ENCODE data around the gene INPP4A.

INPP4A gene

DNA sequence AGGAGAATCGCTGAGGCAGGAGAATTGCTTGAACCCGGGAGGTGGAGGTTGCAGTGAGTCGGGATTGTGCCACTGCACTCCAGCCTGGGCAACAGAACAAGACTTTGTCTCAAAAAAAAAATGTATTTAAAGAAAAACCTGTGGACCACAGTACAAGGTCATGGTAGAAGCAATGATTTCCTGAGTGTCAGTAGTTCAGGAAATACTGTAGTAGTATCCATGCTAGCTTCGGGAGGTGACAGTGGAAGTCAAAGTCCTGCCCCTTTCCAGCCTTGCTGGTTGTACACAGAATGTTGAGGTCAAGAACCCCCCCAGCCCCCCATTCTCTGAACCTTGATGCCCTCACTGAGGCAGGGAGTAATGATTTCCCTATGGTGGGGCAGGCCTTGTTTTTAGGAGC, 56.6 kb downstream of the INPP4A start:
- no peak for DNase-seq

DNA sequence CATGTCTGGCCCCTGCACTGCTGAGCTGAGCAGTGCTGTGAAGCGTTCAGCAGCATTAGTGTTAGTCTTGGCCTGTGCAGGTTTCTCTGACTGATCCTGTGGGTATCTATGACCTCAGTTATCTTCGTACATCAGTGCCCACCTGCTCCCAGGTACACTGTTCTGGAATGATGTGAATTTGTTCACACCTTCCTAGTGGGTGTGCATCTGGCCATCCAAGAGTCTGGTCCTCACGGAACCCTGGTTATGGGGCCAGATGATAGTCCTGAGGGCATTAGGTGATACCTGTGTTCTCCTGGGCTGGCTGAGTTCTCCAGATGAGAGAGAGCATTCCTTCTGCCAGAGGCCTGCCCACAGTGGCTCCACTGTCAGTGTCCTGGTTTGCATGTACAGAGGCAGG, 57.2 kb downstream of the INPP4A start:
- DNase-seq, result no peak

DNA sequence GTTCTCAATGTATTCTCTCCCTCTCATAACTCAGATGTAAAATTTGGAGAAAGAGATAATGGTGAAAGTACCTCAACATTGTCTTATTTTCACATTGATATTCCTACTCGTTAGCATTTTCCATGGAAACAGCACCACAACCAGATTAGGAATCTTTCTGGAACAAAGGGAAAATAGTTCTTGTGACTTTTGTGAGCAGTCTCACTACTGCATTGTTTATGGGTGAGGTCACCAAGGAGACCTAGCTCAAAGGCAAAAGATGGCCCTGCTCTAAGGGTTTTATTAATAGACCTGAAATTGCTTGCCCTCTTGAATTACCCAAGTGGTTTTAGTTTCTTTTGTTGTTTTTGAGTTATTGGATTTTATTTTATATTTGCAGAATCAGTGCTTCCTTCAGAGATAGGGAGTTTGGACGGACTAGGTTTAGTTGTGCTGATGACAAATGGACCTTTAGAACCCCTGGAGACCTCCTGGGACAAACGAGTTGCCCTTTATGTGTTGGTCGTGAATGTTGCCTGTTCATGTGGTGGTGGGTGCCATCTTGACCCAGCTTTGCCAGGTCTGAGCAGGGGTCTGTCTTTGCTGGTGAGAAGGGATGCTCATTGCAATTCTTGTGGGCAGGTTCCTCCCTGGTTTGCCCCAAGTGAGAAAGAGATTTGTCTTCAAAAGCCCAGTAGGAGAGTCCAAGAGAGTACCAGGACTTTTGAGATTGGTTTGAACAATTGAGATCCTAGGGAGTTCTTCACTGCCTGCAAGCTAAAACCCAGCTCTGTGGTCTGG, 58.1 kb downstream of the INPP4A start:
- no peak for DNase-seq

DNA sequence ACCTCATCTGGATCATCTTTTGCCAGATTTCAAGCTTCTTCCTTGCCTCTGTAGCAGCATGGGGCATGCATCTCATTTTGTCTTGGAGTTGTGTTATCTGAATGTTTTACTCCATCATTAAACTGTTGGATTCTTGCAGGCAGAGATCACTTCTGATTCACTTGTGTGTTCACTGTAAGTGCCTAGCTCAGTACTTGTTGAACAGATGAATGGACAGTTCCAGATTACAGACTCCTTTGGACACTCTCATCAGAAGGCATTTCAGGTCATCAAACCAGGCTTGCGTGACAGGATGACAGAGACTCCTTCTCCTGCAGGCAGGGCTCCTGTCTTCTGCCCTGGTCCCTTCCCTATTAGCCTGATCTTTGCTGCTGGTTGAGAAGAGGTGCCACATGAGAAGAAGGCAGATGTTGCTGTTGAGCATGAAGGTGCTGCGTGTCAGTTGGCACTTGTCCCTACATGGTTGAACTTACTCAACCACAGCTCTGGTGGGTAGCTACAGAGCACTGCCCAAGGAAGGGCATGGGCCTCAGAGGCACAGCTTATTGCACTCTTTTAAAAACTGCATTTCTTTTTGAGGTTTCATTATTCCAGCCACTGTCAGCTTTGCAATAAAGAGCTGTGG, 58.9 kb downstream of the INPP4A start:
- no peak for DNase-seq

DNA sequence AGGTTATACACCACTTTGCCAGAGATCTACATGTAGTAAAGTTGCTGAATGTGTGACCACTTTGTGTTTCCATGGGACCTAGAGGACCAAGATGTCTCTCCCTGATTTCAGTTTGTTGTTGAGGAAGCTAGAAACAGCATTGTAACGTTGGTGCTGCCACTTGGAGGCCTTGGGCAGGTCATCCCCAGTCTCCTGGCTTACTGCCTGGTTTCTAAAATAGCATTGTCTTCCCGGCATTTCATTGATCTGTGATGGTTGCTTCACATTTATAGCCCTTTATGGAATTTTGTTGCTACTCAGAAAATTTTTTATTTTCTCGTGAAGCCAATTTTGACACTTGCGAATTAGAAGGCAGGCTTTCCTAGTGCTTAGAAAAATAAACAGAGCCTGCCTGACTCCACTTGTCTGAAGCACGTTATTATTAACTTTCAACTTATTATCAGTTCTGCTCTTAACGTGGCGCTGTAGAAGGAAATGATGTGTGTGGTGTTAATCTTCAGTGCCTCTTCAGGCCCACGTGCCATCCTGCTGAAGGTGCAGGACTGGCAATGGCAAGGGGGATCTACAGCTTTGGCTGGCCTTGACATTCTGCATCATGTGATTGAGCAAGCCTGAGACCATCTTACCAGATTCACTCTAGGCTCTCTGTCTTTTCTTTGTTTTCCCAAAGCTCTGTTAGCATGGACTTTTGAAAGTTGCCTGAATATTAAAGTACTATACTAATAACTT, 59.9 kb downstream of the INPP4A start:
- DNase-seq, result no peak

DNA sequence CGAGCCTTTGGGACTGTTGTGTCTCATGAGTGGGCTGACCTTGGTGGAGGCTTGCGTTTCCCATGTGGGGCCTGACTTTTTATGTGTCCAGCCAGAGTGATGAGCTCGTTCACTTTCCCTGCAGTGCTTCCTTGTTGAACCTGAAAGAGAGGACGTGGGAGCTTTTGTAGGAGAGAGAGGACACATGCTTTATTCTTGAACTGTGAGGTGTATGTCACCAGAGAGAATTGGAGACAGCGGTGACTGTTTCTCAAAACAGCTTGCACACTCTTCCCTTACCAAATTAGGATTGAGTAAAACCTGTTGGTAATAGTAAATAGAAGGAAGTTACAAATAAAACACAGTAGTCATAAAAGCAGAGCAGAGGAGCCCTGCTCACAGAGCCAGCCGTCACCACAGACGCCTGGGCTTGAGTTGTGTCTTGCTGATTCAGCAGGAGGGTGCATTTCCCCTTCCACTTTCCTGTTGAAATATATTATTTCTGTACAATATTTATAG, 60.7 kb downstream of the INPP4A start:
- DNase-seq, result no peak

DNA sequence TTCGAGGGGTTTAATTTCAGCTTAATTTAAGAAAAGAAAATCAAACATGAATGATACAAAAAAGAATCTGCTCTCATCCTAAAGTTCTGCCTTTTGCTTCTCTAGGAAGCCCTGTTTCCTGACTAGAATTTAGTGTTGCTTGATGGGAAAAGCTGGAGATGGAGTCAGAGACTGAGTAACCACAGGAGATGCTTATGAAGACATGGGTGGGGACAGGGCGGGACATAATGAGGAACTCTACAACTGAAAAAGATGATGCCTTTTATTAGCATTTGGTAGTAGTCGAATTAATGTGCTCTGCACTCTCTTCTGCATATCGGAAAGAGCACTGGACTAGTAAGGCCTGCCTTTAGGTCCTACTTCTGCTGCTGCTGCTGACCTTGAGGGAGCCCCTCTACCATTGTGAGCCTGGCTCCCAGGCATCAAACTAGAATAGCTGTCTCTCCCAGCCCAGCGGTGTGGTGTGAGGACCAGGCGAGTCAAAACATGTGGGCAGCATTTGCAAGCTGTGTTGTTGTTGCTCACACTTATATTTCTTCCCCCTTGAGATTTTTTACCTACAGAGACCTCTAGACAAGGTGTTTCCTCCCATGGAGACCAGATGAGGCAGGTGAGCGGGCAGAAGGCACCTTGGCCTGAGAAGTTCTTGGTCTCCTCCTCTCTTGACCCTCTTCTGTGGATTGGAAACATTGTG, 61.5 kb downstream of the INPP4A start:
- no peak for DNase-seq

DNA sequence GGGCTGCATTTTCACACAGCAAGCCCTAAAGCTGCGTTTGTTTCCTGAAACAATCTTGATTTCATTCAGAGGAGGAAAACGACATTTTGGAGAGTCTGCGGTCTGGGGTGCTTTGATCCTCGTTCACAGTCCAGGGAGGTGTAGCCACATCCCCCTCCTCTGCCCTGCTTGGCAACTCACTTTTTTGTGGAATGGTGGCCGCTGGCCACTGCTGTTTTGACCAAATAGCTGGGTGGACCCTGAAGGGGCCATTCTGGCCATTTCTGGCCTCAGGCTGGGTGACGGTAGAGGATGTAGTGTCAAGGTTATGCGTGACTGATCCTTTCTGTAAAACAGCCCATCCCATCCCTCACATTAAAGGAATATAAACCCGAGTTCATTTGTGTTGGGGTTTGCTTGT, 62.2 kb downstream of the INPP4A start:
- no peak for DNase-seq

DNA sequence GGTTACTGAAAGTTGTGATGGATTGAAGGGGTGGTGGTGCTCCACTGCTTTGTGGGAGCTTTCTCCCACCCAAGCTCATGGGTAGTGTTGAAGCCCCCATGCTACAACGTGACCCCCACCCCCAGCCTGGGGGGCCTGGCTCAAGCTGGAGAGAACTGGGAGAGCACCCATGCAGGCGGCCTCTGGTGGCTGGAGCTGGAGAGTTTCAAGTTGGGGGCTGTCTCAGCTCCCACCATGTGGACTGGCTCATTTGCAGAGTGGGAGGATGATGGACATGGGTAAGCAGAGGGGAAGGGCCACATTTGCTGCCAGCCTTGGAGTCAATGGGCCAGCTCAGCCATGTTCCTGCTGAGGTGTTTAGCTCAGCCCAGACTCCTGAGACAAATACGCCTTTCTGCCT, 62.8 kb downstream of the INPP4A start:
- no peak for DNase-seq

DNA sequence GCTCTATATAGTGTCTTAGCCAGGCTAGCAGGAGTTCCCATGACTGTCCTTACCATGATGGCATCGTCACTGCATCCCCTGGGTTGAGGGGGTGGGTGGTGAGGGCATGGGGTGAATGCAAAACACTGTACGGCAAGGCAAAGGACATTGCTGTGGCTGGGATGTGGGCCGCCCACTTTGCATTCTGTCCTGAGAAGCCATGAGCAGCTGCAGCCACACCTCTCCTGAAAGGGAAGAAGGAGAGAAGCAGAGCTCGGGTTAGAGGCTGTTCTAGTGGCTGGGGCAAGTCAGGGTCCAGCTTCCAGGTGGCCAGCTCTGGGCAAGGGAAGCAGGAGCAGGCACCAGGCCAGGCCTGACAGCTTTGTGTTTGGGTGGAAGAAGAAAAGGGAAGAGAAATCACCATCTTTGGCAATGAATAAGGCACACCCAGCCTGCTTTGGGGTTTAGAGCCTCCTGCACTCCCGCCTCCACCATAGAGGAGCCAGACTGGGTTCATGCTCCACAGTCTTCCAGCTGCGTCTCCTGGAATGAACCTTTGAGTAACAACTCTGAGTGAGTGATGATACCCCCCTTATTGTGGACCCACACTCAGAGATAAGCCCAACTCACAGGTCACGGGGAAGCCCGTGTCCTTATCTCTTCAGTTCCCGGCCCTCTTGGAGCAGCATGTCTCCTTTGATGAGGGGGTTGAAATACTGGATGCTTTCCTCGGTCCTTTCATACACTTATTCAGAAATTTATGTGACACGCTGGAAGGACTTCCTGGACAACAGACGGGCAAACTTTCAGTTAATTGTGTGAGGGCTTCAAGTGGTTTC, 63.4 kb downstream of the INPP4A start:
- no peak for DNase-seq

DNA sequence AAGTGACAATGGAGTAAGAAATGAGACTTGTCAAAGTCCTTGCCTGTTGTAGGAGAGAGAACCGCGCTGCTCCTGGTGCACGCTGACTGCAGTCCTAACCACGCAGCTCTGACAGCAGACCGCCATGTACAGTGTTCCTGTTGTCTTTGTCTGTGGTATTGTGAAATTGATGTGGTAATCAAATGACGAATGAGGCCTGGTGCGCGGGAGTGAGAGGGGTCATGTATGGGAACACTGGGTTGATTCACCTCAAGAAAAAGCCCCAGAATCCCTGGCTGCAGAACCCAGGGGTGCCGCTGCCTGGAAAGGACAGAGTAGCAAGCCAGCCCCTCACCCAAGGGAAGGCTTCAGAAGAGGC, 64.0 kb downstream of the INPP4A start:
- peak; percentile 54 for DNase-seq

DNA sequence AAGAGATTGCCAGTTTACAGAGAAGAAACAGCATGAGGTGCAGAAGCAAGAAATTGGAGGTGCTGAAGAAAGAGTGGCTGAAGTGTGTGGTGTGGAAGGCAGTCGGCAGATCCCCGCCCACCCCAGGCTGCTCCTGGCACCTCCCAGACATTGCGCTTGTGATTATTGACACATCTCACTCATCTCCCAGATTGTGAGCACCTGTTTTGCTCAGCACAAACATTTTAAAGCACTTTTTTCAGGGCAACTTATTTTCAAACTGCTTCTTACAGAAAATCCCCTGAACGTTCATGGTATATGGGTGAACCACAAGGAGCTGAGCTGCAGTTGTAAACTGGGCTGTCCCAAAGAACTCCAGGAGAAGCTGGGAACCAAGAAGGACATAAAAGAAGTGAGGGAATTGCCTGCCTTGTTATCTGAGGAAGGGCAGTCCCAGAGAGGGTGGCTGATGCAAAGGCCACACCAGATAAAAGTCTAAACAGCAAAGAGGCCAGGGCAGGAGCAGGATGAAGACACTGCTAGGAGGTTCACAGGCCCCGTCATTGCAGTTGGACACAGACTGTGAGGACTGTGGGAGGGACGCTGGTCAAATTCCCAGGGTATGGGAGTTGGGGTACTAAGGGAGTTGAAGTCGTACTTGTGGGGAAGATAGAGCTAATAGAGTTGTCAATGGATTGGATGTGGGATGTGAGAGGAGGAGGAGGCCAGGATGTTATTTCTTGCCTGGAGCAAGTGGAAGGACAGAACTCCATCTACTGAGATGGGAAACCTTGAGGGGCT, 65.1 kb downstream of the INPP4A start:
- DNase-seq, result no peak

DNA sequence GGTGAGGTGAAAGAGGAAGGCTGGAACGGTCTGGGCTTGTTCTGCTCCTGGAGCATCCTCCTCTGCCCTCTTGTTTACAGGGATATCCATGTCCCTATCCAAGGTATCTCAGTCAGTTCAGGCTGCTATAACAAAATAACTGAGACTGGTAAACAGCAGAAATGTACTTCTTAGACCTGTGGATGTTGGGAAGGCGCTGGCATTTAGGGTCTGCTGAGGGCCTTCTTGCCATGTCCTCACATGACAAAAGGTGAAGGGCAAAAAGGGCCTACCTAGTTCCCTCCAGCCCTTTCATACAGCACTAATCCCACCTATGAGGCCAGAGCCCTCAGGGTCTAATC, 65.6 kb downstream of the INPP4A start:
- no peak for DNase-seq

DNA sequence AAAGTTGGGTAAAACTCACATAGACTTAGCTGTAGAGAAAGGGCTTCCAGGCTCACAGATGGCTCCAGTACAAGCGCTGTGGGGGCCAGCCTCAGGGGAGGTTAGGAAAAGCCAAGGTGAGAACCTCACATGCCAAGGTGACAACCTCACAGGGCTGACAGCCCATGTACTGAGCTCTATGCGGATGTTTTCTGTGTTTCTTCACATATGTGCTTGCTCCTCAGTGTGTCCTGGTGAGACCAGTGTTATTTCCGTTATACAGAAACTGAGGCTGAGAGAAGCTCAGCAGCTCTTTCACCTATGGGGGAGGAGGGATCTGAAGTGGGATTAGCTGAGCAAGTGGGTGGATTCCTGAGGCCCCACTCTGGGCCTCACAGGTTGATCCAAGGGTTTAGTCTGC, 67.3 kb downstream of the INPP4A start:
- DNase-seq, result no peak

DNA sequence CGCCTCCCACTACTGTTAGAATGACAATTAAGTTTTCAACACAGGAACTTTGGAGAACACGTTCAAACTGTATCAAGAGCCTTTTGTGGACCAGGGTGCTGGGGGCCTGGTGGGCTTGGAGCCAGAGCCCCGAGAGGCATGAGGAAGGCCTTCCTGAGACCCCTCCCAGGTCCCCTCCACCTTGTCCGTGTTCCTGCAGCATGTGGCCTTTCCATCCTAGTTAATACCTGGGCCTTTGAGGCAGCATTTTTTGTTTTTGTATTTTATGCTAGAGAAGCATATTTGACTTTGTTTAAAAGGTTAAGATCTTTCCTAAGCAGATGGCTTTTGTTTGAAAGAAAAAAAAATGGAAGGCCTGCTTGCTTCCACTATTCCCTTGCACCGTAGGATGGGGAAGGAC, 68.0 kb downstream of the INPP4A start:
- DNase-seq, result no peak

DNA sequence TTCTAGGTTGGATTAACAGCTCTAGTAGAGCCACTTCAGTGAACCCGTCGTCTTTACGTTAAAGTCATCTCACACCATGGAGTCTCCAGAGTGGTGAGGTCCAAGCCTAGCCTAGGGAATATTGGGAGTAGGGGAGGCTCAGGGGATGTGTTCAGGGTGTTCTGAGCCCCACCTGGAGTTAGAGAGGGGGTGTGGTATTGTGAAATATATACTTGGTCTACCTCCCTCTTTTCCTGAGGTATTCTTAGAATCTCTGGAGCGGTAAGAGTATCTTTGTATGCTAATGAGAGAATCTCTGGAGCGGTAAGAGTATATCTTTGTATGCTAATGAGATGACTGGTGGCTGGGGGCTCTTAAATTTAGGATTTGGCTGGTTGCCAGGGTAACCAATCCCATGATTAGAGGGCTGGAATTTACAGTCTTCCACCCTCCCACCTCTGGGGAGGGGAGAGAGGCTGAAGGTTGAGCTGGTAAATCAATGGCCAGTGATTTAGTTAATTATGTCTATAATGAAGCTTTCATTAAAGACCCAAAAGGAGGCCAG, 69.5 kb downstream of the INPP4A start:
- no peak for DNase-seq

DNA sequence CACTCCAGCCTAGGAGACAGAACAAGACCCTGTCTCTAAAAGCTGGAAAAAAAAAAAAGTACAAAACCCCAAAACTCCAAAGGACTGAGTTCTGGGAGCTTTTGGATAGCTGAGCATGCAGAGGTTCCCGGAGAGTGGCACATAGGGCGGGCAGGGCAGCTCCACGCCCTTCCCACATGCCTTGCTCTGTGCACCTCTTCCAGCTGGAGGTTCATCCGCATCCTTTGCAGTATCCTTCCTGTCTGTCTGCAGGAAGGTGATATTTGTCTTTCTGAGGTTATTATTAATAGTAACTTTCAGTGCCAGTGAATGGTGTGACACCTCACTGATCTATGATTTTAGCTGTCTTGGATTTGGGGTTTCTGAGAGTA, 70.2 kb downstream of the INPP4A start:
- DNase-seq, result no peak

DNA sequence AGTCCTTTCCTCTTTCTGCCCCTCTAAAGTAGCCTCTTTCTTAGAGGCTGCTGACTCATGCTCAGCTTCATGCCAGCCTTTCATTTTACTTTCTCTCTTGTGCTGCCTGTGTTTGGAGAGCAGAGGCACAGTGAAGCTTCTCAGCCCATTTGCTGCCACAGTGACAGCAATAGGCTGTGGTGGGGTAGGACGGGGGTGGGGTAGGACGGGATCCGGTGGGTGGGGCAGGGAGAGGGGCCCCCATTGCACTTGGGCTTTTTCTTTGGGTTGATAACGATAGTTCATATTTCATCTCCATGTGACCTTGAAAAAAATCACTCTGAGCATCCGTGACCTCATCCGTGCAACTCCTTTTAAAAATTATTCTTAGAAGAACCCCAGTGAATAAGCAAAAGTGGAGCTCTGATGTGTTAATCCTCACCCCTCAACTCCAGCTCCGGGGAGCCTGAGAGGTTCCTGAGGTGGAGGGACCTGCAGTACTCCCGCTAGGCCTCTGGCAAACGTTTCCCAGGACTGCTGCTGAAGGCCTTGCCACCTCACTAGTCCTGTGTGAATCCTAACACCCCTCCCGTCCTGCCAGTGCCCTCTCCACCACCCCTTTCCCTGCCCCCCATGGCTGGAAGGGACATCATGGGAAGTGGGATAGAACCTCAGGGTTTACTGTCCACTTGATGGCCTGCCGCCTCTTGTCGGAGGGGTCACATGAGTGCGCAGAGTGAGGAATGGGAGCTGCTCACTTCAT, 70.8 kb downstream of the INPP4A start:
- no peak for DNase-seq

DNA sequence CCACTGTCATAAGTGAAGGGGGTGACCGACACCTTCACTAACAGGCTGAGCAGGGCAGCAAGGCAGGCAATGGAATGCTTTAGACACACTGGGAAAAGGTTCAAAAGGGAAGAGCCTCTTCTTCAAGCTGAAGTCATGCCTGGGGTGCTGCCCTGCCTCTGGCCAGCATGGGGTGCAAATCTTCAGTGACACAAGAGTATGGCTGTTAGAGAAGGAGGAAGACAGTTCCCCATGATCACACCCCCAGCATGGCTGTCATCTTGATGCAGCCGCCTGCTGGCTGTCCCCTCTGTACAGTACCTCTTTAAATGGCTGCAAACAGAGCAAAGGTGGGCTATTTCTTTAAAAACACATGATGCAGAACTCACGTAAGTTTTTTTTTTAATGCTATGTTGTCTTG, 71.9 kb downstream of the INPP4A start:
- DNase-seq, result no peak

DNA sequence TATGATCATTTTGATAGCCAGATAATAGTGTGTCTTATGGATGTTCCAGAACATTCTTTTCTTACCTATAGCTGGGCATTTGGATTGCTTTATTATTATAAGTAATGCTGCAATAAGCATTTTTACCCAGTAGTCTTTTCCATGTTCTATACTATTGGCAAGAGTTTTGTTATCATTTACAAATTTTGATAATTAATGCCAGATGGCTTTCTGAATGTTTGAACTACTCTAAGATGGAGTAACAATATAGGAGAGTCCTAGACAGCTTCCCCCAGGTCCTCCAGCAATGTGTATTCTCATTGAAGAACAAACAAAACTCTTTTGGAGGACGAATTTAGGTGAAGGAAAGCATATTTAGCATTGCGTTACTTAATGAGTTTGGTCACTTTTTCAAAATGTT, 73.0 kb downstream of the INPP4A start:
- no peak for DNase-seq

DNA sequence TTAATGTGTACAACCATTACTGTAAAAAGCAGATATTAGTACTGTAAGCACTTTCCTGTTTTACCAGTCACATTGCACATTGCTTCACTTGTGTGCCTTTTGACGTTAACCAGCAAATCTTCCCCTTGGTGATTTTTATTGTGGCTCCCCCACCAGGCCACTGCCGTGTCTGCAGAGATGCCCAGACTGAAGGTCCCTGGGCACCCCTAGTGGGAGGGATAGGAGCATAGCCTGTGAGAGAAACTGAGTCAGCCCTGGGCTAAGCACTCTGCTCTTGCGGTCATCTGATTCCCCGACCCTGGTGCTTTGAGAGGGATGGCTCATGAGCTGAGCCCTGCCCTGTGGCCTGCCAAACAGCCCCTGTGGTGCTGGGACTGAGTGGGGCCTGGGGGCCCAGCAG, 73.4 kb downstream of the INPP4A start:
- peak; percentile 56 for DNase-seq

Data from stimulated activated CD4-positive, alpha-beta T cell treated with anti-CD3 and anti-CD28 coated beads, Interleukin-4, amount 100 ng/mL, for 1 hour (primary cell).